T-helper 2 cell treated with Interferon-gamma antibody and Interleukin-4, amounts not matched to agents 5 μg/mL and 100 μg/mL, for 36 hours (primary cell): ENCODE data around the gene MARCHF2.
"Not testable (repeated sequence)": the region's sequence is repeated elsewhere in the genome, so short reads cannot be mapped to it uniquely, and the experiment has no call there.

ENCODE experiments used
- DNase-seq: peaks from one replicate; pipeline ENCODE4 v3.0.0; 2021; ENCODE audit warnings: low spot score
- H3K27ac Mint-ChIP-seq: one replicate; pipeline ENCODE4 v1.8.0; 2021; ENCODE audit warnings: mild to moderate bottlenecking, mixed read lengths
- H3K27me3 Mint-ChIP-seq: one replicate; pipeline ENCODE4 v1.8.0; 2021; ENCODE audit warnings: low read depth, mixed read lengths
- H3K36me3 Mint-ChIP-seq: one replicate; pipeline ENCODE4 v1.8.0; 2021; ENCODE audit warnings: low read depth, mixed read lengths
- H3K4me1 Mint-ChIP-seq: one replicate; pipeline ENCODE4 v1.8.0; 2021; ENCODE audit warnings: low read depth, mixed read lengths
- H3K4me3 Mint-ChIP-seq: one replicate; pipeline ENCODE4 v1.8.0; 2022; ENCODE audit warnings: mild to moderate bottlenecking, moderate library complexity, mixed read lengths
- H3K9me3 Mint-ChIP-seq: one replicate; pipeline ENCODE4 v1.8.0; 2021; ENCODE audit warnings: mixed read lengths

Gene MARCHF2

GRCh38 chr19:8393871-8394250, 19.2 kb upstream of the MARCHF2 start:
- H3K27me3 Mint-ChIP-seq: no peaks in the 10 kb centered on the region
- no peak overlapping the region for H3K27ac Mint-ChIP-seq
- no peak for DNase-seq
- H3K9me3 Mint-ChIP-seq: no peaks in the 10 kb centered on the region
- H3K36me3 Mint-ChIP-seq: peaks cover 7% of the 10 kb centered on the region
- H3K4me1 Mint-ChIP-seq: peaks cover 23% of the 10 kb centered on the region
- H3K4me3 Mint-ChIP-seq: no peak overlapping the region

GRCh38 chr19:8395621-8396082, 17.5 kb upstream of the MARCHF2 start:
- Mint-ChIP-seq H3K4me1 (peaks cover 23% of the 10 kb centered on the region), H3K4me3 (no peak overlapping the region), H3K27ac (no peak overlapping the region), H3K36me3 (peaks cover 10% of the 10 kb centered on the region), H3K27me3 (no peaks in the 10 kb centered on the region), H3K9me3 (no peaks in the 10 kb centered on the region)
- no peak for DNase-seq

- Mint-ChIP-seq H3K27ac (no peak overlapping the region), H3K36me3 (peaks cover 10% of the 10 kb centered on the region), H3K9me3 (no peaks in the 10 kb centered on the region), H3K4me3 (no peak overlapping the region), H3K4me1 (peaks cover 20% of the 10 kb centered on the region), H3K27me3 (no peaks in the 10 kb centered on the region)
- DNase-seq: no peak
These were observed 16.9 kb upstream of the MARCHF2 start for GRCh38 chr19:8396185-8396562.

- DNase-seq: peak; percentile 62
- no peaks in the 10 kb centered on the region for H3K27me3 Mint-ChIP-seq
- peaks cover 11% of the 10 kb centered on the region for H3K36me3 Mint-ChIP-seq
- H3K27ac Mint-ChIP-seq: peak overlapping the region; percentile 6
- no peak overlapping the region for H3K4me3 Mint-ChIP-seq
- H3K4me1 Mint-ChIP-seq: peaks cover 18% of the 10 kb centered on the region
- H3K9me3 Mint-ChIP-seq: no peaks in the 10 kb centered on the region
These were observed 16.4 kb upstream of the MARCHF2 start for GRCh38 chr19:8396563-8397203.

- peaks cover 17% of the 10 kb centered on the region for H3K4me1 Mint-ChIP-seq
- no peaks in the 10 kb centered on the region for H3K27me3 Mint-ChIP-seq
- H3K9me3 Mint-ChIP-seq: no peaks in the 10 kb centered on the region
- no peak overlapping the region for H3K4me3 Mint-ChIP-seq
- no peak for DNase-seq
- H3K36me3 Mint-ChIP-seq: peaks cover 15% of the 10 kb centered on the region
- H3K27ac Mint-ChIP-seq: peak overlapping the region; percentile 1
These were observed 15.8 kb upstream of the MARCHF2 start for GRCh38 chr19:8397271-8397670.

- H3K36me3 Mint-ChIP-seq: peaks cover 15% of the 10 kb centered on the region
- no peaks in the 10 kb centered on the region for H3K27me3 Mint-ChIP-seq
- H3K4me1 Mint-ChIP-seq: peaks cover 17% of the 10 kb centered on the region
- H3K4me3 Mint-ChIP-seq: no peak overlapping the region
- DNase-seq: no peak
- no peak overlapping the region for H3K27ac Mint-ChIP-seq
- no peaks in the 10 kb centered on the region for H3K9me3 Mint-ChIP-seq
These were observed 15.3 kb upstream of the MARCHF2 start for GRCh38 chr19:8397746-8398310.

GRCh38 chr19:8398311-8398771, 14.8 kb upstream of the MARCHF2 start:
- H3K27ac Mint-ChIP-seq: no peak overlapping the region
- H3K36me3 Mint-ChIP-seq: peaks cover 13% of the 10 kb centered on the region
- H3K4me3 Mint-ChIP-seq: no peak overlapping the region
- H3K4me1 Mint-ChIP-seq: peaks cover 14% of the 10 kb centered on the region
- H3K9me3 Mint-ChIP-seq: no peaks in the 10 kb centered on the region
- no peak for DNase-seq
- no peaks in the 10 kb centered on the region for H3K27me3 Mint-ChIP-seq

GRCh38 chr19:8399681-8400188, 13.4 kb upstream of the MARCHF2 start:
- Mint-ChIP-seq H3K27ac (no peak overlapping the region), H3K27me3 (no peaks in the 10 kb centered on the region), H3K36me3 (peaks cover 17% of the 10 kb centered on the region), H3K9me3 (no peaks in the 10 kb centered on the region), H3K4me3 (no peak overlapping the region), H3K4me1 (peaks cover 12% of the 10 kb centered on the region)
- no peak for DNase-seq

GRCh38 chr19:8401981-8402411, 11.1 kb upstream of the MARCHF2 start:
- no peak overlapping the region for H3K4me3 Mint-ChIP-seq
- no peak overlapping the region for H3K27ac Mint-ChIP-seq
- H3K4me1 Mint-ChIP-seq: peaks cover 3% of the 10 kb centered on the region
- H3K36me3 Mint-ChIP-seq: peaks cover 19% of the 10 kb centered on the region
- no peaks in the 10 kb centered on the region for H3K27me3 Mint-ChIP-seq
- no peak for DNase-seq
- no peaks in the 10 kb centered on the region for H3K9me3 Mint-ChIP-seq

GRCh38 chr19:8403098-8403819, 9.8 kb upstream of the MARCHF2 start:
- H3K4me3 Mint-ChIP-seq: no peak overlapping the region
- DNase-seq: no peak
- peaks cover 17% of the 10 kb centered on the region for H3K36me3 Mint-ChIP-seq
- no peaks in the 10 kb centered on the region for H3K4me1 Mint-ChIP-seq
- H3K27me3 Mint-ChIP-seq: no peaks in the 10 kb centered on the region
- H3K27ac Mint-ChIP-seq: no peak overlapping the region
- no peaks in the 10 kb centered on the region for H3K9me3 Mint-ChIP-seq

- no peak overlapping the region for H3K4me3 Mint-ChIP-seq
These were observed 9.3 kb upstream of the MARCHF2 start for GRCh38 chr19:8403820-8404109.

GRCh38 chr19:8404391-8405151, 8.5 kb upstream of the MARCHF2 start:
- no peak for DNase-seq
- no peaks in the 10 kb centered on the region for H3K4me1 Mint-ChIP-seq
- no peak overlapping the region for H3K27ac Mint-ChIP-seq
- H3K9me3 Mint-ChIP-seq: no peaks in the 10 kb centered on the region
- H3K4me3 Mint-ChIP-seq: no peak overlapping the region
- H3K27me3 Mint-ChIP-seq: no peaks in the 10 kb centered on the region
- H3K36me3 Mint-ChIP-seq: peaks cover 17% of the 10 kb centered on the region

More at GRCh38 chr19:8403820-8404109, 9.3 kb upstream of the MARCHF2 start:
- no peaks in the 10 kb centered on the region for H3K9me3 Mint-ChIP-seq
- H3K36me3 Mint-ChIP-seq: peaks cover 17% of the 10 kb centered on the region
- H3K27ac Mint-ChIP-seq: no peak overlapping the region
- no peaks in the 10 kb centered on the region for H3K27me3 Mint-ChIP-seq
- no peak for DNase-seq
- H3K4me1 Mint-ChIP-seq: no peaks in the 10 kb centered on the region

- not testable (repeated sequence) for DNase-seq, H3K27ac Mint-ChIP-seq, H3K9me3 Mint-ChIP-seq, H3K36me3 Mint-ChIP-seq, H3K4me3 Mint-ChIP-seq, H3K27me3 Mint-ChIP-seq, H3K4me1 Mint-ChIP-seq
These were observed 2.4 kb upstream of the MARCHF2 start for GRCh38 chr19:8410718-8411117.

GRCh38 chr19:8413629-8413995, 507 bp downstream of the MARCHF2 start:
- no peak overlapping the region for H3K27ac Mint-ChIP-seq
- no peaks in the 10 kb centered on the region for H3K36me3 Mint-ChIP-seq

More at GRCh38 chr19:8413629-8413995, 507 bp downstream of the MARCHF2 start:
- Mint-ChIP-seq H3K4me1 (peaks cover 7% of the 10 kb centered on the region), H3K27me3 (no peaks in the 10 kb centered on the region), H3K9me3 (no peaks in the 10 kb centered on the region), H3K4me3 (peak overlapping the region; percentile 60)
- no peak for DNase-seq
